ENCODE data around the gene PODXL2. TPM values are rescaled to one million over a fixed set of nuclear protein-coding genes. Genes with fewer than 3 reads are reported as not detected.

PODXL2 gene
- total RNA-seq, 1 experiment from 2014 or later: 33.6 TPM

DNA sequence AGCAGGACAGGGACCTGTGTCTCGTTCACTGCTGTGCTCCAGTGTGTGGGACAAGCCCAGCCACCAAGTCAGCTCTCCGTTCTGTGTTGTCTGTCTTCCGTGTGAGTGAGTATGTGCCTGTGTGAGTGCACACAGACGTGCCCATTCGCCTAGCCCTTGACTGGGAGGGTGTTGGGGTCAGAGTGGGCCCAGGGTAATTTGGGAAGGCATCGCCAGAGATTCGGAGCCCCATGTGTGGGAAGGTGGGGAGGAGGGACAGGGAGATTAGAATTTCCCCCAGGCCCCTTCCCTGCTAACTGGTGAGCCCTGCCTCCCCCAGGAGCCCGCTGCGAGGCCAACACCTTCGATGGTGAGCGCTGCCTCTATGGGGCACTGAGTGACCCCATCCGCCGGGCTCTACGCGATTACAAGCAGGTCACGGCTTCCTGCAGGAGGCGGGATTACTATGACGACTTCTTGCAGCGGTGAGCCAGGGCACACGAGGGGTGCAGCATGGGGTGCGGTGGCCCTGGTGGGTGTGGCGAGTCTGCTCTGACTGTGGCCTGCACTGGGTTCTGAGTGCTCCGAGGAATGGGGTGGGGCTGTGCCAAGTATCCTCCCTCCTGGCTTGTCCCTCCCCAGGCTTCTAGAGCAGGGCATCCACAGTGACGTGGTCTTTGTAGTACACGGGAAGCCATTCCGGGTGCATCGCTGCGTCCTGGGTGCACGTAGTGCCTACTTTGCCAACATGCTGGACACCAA, 46.8 kb downstream of the PODXL2 start:
- ATAC-seq: no peak
- ChIA-PET POLR2A (no interaction called here), CTCF (interaction anchor here (1.1 kb wide), 1 partner anchor 20 kb away, joined by 3 read pairs; no protein-coding TSS in a partner anchor)
- H3K9me3 Mint-ChIP-seq: no peaks in the 10 kb centered on the region
- TF ChIP-seq, protein P1, sequence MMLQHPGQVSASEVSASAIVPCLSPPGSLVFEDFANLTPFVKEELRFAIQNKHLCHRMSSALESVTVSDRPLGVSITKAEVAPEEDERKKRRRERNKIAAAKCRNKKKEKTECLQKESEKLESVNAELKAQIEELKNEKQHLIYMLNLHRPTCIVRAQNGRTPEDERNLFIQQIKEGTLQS (CRISPR knock-in tag; conservative IDR thresholded peaks at IDR 0.05): no peak
- TF ChIP-seq NFATC4 (CRISPR knock-in tag; IDR thresholded peaks at IDR 0.05) (no peak), CBFB (CRISPR knock-in tag; IDR thresholded peaks at IDR 0.05; ENCODE audit: low read depth) (no peak), MXD4 (CRISPR knock-in tag; IDR thresholded peaks at IDR 0.05; ENCODE audit: borderline replicate concordance) (no peak), NFYB (CRISPR knock-in tag; conservative IDR thresholded peaks at IDR 0.05; ENCODE audit: low read depth) (no peak), TP53 (CRISPR knock-in tag; IDR thresholded peaks at IDR 0.05) (no peak), ZBTB21 (CRISPR knock-in tag; IDR thresholded peaks at IDR 0.05; ENCODE audit: borderline replicate concordance) (no peak), PRRX2 (CRISPR knock-in tag; IDR thresholded peaks at IDR 0.05) (no peak), ELF4 (CRISPR knock-in tag; IDR thresholded peaks at IDR 0.05; ENCODE audit: low read depth) (no peak), GABPB1 (CRISPR knock-in tag; IDR thresholded peaks at IDR 0.05) (no peak), TEAD4 (CRISPR knock-in tag; IDR thresholded peaks at IDR 0.05) (no peak)
- TF ChIP-seq, protein P2, sequence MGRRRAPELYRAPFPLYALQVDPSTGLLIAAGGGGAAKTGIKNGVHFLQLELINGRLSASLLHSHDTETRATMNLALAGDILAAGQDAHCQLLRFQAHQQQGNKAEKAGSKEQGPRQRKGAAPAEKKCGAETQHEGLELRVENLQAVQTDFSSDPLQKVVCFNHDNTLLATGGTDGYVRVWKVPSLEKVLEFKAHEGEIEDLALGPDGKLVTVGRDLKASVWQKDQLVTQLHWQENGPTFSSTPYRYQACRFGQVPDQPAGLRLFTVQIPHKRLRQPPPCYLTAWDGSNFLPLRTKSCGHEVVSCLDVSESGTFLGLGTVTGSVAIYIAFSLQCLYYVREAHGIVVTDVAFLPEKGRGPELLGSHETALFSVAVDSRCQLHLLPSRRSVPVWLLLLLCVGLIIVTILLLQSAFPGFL (CRISPR knock-in tag; IDR thresholded peaks at IDR 0.05; ENCODE audit: borderline replicate concordance): no peak
- TF ChIP-seq, protein P3, sequence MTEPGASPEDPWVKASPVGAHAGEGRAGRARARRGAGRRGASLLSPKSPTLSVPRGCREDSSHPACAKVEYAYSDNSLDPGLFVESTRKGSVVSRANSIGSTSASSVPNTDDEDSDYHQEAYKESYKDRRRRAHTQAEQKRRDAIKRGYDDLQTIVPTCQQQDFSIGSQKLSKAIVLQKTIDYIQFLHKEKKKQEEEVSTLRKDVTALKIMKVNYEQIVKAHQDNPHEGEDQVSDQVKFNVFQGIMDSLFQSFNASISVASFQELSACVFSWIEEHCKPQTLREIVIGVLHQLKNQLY (CRISPR knock-in tag; IDR thresholded peaks at IDR 0.05): no peak
- TF ChIP-seq, protein P4, sequence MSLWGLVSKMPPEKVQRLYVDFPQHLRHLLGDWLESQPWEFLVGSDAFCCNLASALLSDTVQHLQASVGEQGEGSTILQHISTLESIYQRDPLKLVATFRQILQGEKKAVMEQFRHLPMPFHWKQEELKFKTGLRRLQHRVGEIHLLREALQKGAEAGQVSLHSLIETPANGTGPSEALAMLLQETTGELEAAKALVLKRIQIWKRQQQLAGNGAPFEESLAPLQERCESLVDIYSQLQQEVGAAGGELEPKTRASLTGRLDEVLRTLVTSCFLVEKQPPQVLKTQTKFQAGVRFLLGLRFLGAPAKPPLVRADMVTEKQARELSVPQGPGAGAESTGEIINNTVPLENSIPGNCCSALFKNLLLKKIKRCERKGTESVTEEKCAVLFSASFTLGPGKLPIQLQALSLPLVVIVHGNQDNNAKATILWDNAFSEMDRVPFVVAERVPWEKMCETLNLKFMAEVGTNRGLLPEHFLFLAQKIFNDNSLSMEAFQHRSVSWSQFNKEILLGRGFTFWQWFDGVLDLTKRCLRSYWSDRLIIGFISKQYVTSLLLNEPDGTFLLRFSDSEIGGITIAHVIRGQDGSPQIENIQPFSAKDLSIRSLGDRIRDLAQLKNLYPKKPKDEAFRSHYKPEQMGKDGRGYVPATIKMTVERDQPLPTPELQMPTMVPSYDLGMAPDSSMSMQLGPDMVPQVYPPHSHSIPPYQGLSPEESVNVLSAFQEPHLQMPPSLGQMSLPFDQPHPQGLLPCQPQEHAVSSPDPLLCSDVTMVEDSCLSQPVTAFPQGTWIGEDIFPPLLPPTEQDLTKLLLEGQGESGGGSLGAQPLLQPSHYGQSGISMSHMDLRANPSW (CRISPR knock-in tag; conservative IDR thresholded peaks at IDR 0.05; ENCODE audit: low read depth): no peak
- TF ChIP-seq, protein P5, sequence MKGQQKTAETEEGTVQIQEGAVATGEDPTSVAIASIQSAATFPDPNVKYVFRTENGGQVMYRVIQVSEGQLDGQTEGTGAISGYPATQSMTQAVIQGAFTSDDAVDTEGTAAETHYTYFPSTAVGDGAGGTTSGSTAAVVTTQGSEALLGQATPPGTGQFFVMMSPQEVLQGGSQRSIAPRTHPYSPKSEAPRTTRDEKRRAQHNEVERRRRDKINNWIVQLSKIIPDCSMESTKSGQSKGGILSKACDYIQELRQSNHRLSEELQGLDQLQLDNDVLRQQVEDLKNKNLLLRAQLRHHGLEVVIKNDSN (CRISPR knock-in tag; IDR thresholded peaks at IDR 0.05): no peak
- TF ChIP-seq, protein P6, sequence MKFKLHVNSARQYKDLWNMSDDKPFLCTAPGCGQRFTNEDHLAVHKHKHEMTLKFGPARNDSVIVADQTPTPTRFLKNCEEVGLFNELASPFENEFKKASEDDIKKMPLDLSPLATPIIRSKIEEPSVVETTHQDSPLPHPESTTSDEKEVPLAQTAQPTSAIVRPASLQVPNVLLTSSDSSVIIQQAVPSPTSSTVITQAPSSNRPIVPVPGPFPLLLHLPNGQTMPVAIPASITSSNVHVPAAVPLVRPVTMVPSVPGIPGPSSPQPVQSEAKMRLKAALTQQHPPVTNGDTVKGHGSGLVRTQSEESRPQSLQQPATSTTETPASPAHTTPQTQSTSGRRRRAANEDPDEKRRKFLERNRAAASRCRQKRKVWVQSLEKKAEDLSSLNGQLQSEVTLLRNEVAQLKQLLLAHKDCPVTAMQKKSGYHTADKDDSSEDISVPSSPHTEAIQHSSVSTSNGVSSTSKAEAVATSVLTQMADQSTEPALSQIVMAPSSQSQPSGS (CRISPR knock-in tag; IDR thresholded peaks at IDR 0.05; ENCODE audit: borderline replicate concordance, low read depth): no peak
- peak; percentile 10 for DNase-seq (ENCODE audit: low spot score)
- H3K4me3 Mint-ChIP-seq: no peak overlapping the region
- no peaks in the 10 kb centered on the region for H3K36me3 Mint-ChIP-seq
- peaks cover 3% of the 10 kb centered on the region for H3K27me3 Mint-ChIP-seq (ENCODE audit: low read depth)
- H3K27ac Mint-ChIP-seq: peak overlapping the region; percentile 70; the same call in 1 of the 2 replicates
- H3K4me1 Mint-ChIP-seq: peaks cover 12% of the 10 kb centered on the region

DNA sequence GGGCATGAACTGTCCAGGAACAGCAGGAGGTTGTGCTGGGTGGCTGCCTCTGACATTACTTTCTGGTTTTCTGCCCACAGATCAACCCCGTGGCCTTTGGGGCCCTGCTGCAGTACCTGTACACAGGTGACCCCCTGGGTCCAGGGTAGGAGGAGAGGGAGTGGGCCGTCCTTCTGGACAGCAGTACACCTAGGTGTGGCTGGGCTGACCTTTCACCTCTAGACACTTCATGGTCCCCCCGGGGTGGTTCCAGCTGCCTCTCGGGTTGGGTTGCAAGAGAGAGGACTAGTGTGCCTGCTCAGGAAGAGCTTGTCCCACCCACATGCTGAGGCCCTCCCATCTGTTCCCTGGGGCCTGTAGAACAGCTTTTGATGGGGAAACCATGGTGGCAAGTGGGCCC, 47.5 kb downstream of the PODXL2 start:
- ChIA-PET POLR2A (no interaction called here), CTCF (interaction anchor here (1.1 kb wide), 1 partner anchor 19 kb away, joined by 3 read pairs; no protein-coding TSS in a partner anchor)
- no peak overlapping the region for H3K27ac Mint-ChIP-seq
- H3K4me1 Mint-ChIP-seq: peaks cover 14% of the 10 kb centered on the region
- no peak for ATAC-seq
- H3K36me3 Mint-ChIP-seq: no peaks in the 10 kb centered on the region
- H3K9me3 Mint-ChIP-seq: no peaks in the 10 kb centered on the region
- peaks cover under 1% of the 10 kb centered on the region for H3K27me3 Mint-ChIP-seq (ENCODE audit: low read depth)
- peak; percentile 4 for DNase-seq (ENCODE audit: low spot score)
- no peak overlapping the region for H3K4me3 Mint-ChIP-seq
- TF ChIP-seq PRRX2 (CRISPR knock-in tag; IDR thresholded peaks at IDR 0.05): no peak
- no peak for TF ChIP-seq FOXJ3 (CRISPR knock-in tag; IDR thresholded peaks at IDR 0.05; ENCODE audit: borderline replicate concordance)
- TF ChIP-seq ETV6 (CRISPR knock-in tag; IDR thresholded peaks at IDR 0.05): no peak
- TF ChIP-seq, protein P7, sequence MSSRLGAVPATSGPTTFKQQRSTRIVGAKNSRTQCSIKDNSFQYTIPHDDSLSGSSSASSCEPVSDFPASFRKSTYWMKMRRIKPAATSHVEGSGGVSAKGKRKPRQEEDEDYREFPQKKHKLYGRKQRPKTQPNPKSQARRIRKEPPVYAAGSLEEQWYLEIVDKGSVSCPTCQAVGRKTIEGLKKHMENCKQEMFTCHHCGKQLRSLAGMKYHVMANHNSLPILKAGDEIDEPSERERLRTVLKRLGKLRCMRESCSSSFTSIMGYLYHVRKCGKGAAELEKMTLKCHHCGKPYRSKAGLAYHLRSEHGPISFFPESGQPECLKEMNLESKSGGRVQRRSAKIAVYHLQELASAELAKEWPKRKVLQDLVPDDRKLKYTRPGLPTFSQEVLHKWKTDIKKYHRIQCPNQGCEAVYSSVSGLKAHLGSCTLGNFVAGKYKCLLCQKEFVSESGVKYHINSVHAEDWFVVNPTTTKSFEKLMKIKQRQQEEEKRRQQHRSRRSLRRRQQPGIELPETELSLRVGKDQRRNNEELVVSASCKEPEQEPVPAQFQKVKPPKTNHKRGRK (CRISPR knock-in tag; IDR thresholded peaks at IDR 0.05; ENCODE audit: borderline replicate concordance): no peak
- TF ChIP-seq CBFB (CRISPR knock-in tag; IDR thresholded peaks at IDR 0.05; ENCODE audit: low read depth): no peak
- TF ChIP-seq, protein P8, sequence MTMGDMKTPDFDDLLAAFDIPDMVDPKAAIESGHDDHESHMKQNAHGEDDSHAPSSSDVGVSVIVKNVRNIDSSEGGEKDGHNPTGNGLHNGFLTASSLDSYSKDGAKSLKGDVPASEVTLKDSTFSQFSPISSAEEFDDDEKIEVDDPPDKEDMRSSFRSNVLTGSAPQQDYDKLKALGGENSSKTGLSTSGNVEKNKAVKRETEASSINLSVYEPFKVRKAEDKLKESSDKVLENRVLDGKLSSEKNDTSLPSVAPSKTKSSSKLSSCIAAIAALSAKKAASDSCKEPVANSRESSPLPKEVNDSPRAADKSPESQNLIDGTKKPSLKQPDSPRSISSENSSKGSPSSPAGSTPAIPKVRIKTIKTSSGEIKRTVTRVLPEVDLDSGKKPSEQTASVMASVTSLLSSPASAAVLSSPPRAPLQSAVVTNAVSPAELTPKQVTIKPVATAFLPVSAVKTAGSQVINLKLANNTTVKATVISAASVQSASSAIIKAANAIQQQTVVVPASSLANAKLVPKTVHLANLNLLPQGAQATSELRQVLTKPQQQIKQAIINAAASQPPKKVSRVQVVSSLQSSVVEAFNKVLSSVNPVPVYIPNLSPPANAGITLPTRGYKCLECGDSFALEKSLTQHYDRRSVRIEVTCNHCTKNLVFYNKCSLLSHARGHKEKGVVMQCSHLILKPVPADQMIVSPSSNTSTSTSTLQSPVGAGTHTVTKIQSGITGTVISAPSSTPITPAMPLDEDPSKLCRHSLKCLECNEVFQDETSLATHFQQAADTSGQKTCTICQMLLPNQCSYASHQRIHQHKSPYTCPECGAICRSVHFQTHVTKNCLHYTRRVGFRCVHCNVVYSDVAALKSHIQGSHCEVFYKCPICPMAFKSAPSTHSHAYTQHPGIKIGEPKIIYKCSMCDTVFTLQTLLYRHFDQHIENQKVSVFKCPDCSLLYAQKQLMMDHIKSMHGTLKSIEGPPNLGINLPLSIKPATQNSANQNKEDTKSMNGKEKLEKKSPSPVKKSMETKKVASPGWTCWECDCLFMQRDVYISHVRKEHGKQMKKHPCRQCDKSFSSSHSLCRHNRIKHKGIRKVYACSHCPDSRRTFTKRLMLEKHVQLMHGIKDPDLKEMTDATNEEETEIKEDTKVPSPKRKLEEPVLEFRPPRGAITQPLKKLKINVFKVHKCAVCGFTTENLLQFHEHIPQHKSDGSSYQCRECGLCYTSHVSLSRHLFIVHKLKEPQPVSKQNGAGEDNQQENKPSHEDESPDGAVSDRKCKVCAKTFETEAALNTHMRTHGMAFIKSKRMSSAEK (CRISPR knock-in tag; IDR thresholded peaks at IDR 0.05; ENCODE audit: borderline replicate concordance): no peak
- no peak for TF ChIP-seq FOXK1 (CRISPR knock-in tag; IDR thresholded peaks at IDR 0.05)
